HG03520 (cell line): ENCODE measurements around the gene FOXK1.
"Not testable (repeated sequence)": the region's sequence is repeated elsewhere in the genome, so short reads cannot be mapped to it uniquely, and the experiment has no call there.

Source experiments
- ATAC-seq: cut with Tn5 transposase; IDR thresholded peaks from one replicate; pipeline ENCODE4 v1.9.1; 2021; ENCODE audit warnings: mild to moderate bottlenecking, moderate library complexity; ENCODE audit not compliant: unreplicated experiment

FOXK1 gene

GRCh38 chr7:4681886-4682620 is at the start of gene FOXK1:
FOXK1 (plus strand) TSS chr7:4682295; CDS start chr7:4682309, 14 bp downstream.
- peak; percentile 68 for ATAC-seq

GRCh38 chr7:4633012-4633411 is 49.1 kb upstream of the FOXK1 start:
- ATAC-seq, result no peak

- ATAC-seq, result no peak
These were observed 47.9 kb upstream of the FOXK1 start for GRCh38 chr7:4634166-4634565.

GRCh38 chr7:4638781-4639575 is 43.1 kb upstream of the FOXK1 start:
- ATAC-seq, result no peak

GRCh38 chr7:4641091-4641666 is 40.9 kb upstream of the FOXK1 start:
- ATAC-seq, result no peak

GRCh38 chr7:4641667-4642467 is 40.2 kb upstream of the FOXK1 start:
- peak; percentile 69 for ATAC-seq

- ATAC-seq, result no peak
These were observed 39.5 kb upstream of the FOXK1 start for GRCh38 chr7:4642468-4643203.

- ATAC-seq, result not testable (repeated sequence)
These were observed 39.0 kb upstream of the FOXK1 start for GRCh38 chr7:4643204-4643471.

GRCh38 chr7:4645246-4645645 is 36.8 kb upstream of the FOXK1 start:
- ATAC-seq, result no peak

GRCh38 chr7:4648111-4648510 is 34.0 kb upstream of the FOXK1 start:
- no peak for ATAC-seq

- ATAC-seq, result no peak
These were observed 31.6 kb upstream of the FOXK1 start for GRCh38 chr7:4650433-4651047.

- no peak for ATAC-seq
These were observed 28.3 kb upstream of the FOXK1 start for GRCh38 chr7:4653771-4654170.

GRCh38 chr7:4655311-4655710 is 26.8 kb upstream of the FOXK1 start:
- ATAC-seq, result no peak

GRCh38 chr7:4655896-4656295 is 26.2 kb upstream of the FOXK1 start:
- no peak for ATAC-seq

- no peak for ATAC-seq
These were observed 24.3 kb upstream of the FOXK1 start for GRCh38 chr7:4657640-4658417.

- no peak for ATAC-seq
These were observed 22.4 kb upstream of the FOXK1 start for GRCh38 chr7:4659551-4660286.

- ATAC-seq, result no peak
These were observed 20.2 kb upstream of the FOXK1 start for GRCh38 chr7:4661871-4662270.

- no peak for ATAC-seq
These were observed 18.7 kb upstream of the FOXK1 start for GRCh38 chr7:4663239-4664018.
